GM12878 (cell line): ENCODE data around the gene FASN. TPM values are rescaled to one million over a fixed set of nuclear protein-coding genes. Genes with fewer than 3 reads are reported as not detected.

Experiments
- ATAC-seq: fragments of 200-7000 bp; cut with Tn5 transposase; 3 replicates; pipeline ENCODE4 v1.9.1; 2020; ENCODE audit warnings: mild to moderate bottlenecking, moderate library complexity
- BruUV-seq: library from RNA; stranded (reverse); fragments of 400-500 nt; replicated peaks from 2 replicates; lab custom pipeline; 2021; lab: Mats Ljungman, UMichigan
- CTCF ChIA-PET: fragments of 300-600 bp; sonication (Branson Sonifier 250); formaldehyde crosslinking; extraction: SDS; loops from one replicate; lab custom pipeline; 2021; ENCODE audit warnings: inconsistent platforms; lab: Yijun Ruan, JAX
- POLR2A ChIA-PET: fragments of 350-600 bp; formaldehyde crosslinking; extraction: SDS; loops from one replicate; lab custom pipeline; 2021; ENCODE audit warnings: inconsistent platforms; lab: Charles Lee
- RAD21 ChIA-PET: fragments of 300-600 bp; sonication (Branson Sonifier 250); formaldehyde crosslinking; loops from one replicate; lab custom pipeline; 2023; ENCODE audit warnings: antibody characterized with exemption; ENCODE audit not compliant: unreplicated experiment; lab: Charles Lee
- SMC1A ChIA-PET: fragments of 300-600 bp; sonication (Branson Sonifier 250); formaldehyde crosslinking; loops from one replicate; lab custom pipeline; 2023; ENCODE audit not compliant: unreplicated experiment, uncharacterized antibody; lab: Charles Lee
- DNase-seq: peaks from one replicate; pipeline ENCODE4 v3.0.0-alpha.2; 2011; ENCODE audit warnings: low read depth, low spot score
- FAIRE-seq: peaks from 3 replicates; lab custom pipeline; 2011; peaks lifted over from hg19 to GRCh38; lab: Jason Lieb, UNC
- H2AFZ ChIP-seq: 2 replicates; pipeline ENCODE4 v1.6.0; 2011; ENCODE audit warnings: low read depth, low read length, control low read depth; ENCODE audit not compliant: control insufficient read depth
- H3K27ac ChIP-seq: 2 replicates; pipeline ENCODE4 v1.5.1; 2011; ENCODE audit warnings: control low read depth; ENCODE audit not compliant: control insufficient read depth, insufficient read depth
- H3K27me3 ChIP-seq, 2 experiments: replicated peaks in 1 of 2; 2 replicates each; pipeline versions ENCODE4 v1.6.0 to v1.6.1; 2011; ENCODE audit warnings: low read length in 1 of 2; ENCODE audit not compliant: control insufficient read depth in 2 of 2, insufficient read depth in 2 of 2
- H3K36me3 ChIP-seq, 2 experiments: 2 replicates each; pipeline ENCODE4 v1.5.1; 2011; ENCODE audit warnings: low read length in 1 of 2; ENCODE audit not compliant: control insufficient read depth in 2 of 2, insufficient read depth in 2 of 2
- H3K4me1 ChIP-seq: 2 replicates; pipeline ENCODE4 v1.6.1; 2011; ENCODE audit warnings: mild to moderate bottlenecking, low read length, moderate library complexity, mixed read lengths; ENCODE audit not compliant: control insufficient read depth, insufficient read depth
- H3K4me2 ChIP-seq: 2 replicates; pipeline ENCODE4 v1.6.0; 2011; ENCODE audit warnings: control low read depth; ENCODE audit not compliant: control insufficient read depth, insufficient read depth
- H3K4me3 ChIP-seq: fragments of 200-600 bp; sonication (generic); 2 replicates; pipeline ENCODE4 v1.5.1; 2016
- H3K79me2 ChIP-seq: 2 replicates; pipeline ENCODE4 v1.6.0; 2011; ENCODE audit warnings: low read length; ENCODE audit not compliant: control insufficient read depth, insufficient read depth
- H3K9ac ChIP-seq: 2 replicates; pipeline ENCODE4 v1.8.0; 2011; ENCODE audit warnings: low read length, control low read depth, mixed read lengths; ENCODE audit not compliant: control insufficient read depth, insufficient read depth
- H3K9me3 ChIP-seq: replicated peaks from 3 replicates; pipeline ENCODE4 v1.5.1; 2011; ENCODE audit warnings: mild to moderate bottlenecking, low read length; ENCODE audit not compliant: control insufficient read depth, insufficient read depth
- H4K20me1 ChIP-seq: 2 replicates; pipeline ENCODE4 v1.6.0; 2011; ENCODE audit not compliant: control insufficient read depth, insufficient read depth
- CBX3 ChIP-seq: fragments of 200-600 bp; sonication (generic); IDR thresholded peaks from 2 replicates; pipeline ENCODE4 v1.6.1; 2016; ENCODE audit warnings: low read depth, borderline replicate concordance
- CREB1 ChIP-seq: IDR thresholded peaks from 2 replicates; pipeline ENCODE4 v1.6.1; 2012; ENCODE audit warnings: low read depth, mild to moderate bottlenecking, inconsistent platforms
- FOS ChIP-seq: IDR thresholded peaks from 3 replicates; pipeline ENCODE4 v1.6.1; 2011; ENCODE audit warnings: borderline replicate concordance; ENCODE audit not compliant: insufficient read length; ENCODE audit errors: extremely low read depth
- FOXK2 ChIP-seq: fragments of 450-650 bp; IDR thresholded peaks from 2 replicates; pipeline ENCODE4 v1.6.1; 2017; ENCODE audit warnings: mild to moderate bottlenecking, moderate library complexity
- RB1 ChIP-seq: fragments of 450-650 bp; formaldehyde crosslinking; IDR thresholded peaks from 2 replicates; pipeline ENCODE4 v1.6.1; 2017; ENCODE audit warnings: mild to moderate bottlenecking, borderline replicate concordance
- SIX5 ChIP-seq: IDR thresholded peaks from 2 replicates; pipeline ENCODE4 v1.6.1; 2011; ENCODE audit warnings: mild to moderate bottlenecking, low read depth, low read length, moderate library complexity; ENCODE audit not compliant: severe bottlenecking
- SREBF2 ChIP-seq: IDR thresholded peaks from 2 replicates; pipeline ENCODE4 v1.6.1; 2012; ENCODE audit warnings: mild to moderate bottlenecking, low read length
- SUZ12 ChIP-seq: fragments of 200-600 bp; sonication (generic); IDR thresholded peaks from one replicate; pipeline ENCODE4 v1.6.1; 2018; ENCODE audit warnings: antibody characterized with exemption, mild to moderate bottlenecking; ENCODE audit not compliant: unreplicated experiment
- TCF12 ChIP-seq: IDR thresholded peaks from 2 replicates; pipeline ENCODE4 v1.6.1; 2011; ENCODE audit warnings: low read depth, mild to moderate bottlenecking, low read length
- YBX1 ChIP-seq: fragments of 450-650 bp; IDR thresholded peaks from 2 replicates; pipeline ENCODE4 v1.6.1; 2016; ENCODE audit warnings: antibody characterized with exemption
- WGBS: methylation state at CpG from one replicate; pipeline ENCODE4 v1.1.6; 2016; ENCODE audit warnings: low lambda C conversion rate; ENCODE audit not compliant: insufficient replicate concordance, insufficient coverage; ENCODE audit errors: missing lambda C conversion rate; 5-methylcytosine and 5-hydroxymethylcytosine counted together
- in situ Hi-C: fragments of 300-500 bp; cut with MboI; formaldehyde crosslinking; loops from 9 replicates; pipeline ENCODE4 v1.14.3; 2018; ENCODE audit warnings: mixed read lengths
- intact Hi-C: fragments of 100-400 bp; cut with micrococcal nuclease; formaldehyde crosslinking; loops from one replicate; pipeline ENCODE4 v1.14.2; 2022; ENCODE audit not compliant: unreplicated experiment
- polyA plus RNA-seq, 11 experiments: library from polyadenylated mRNA; depleted of rRNA in 4 of 11; unstranded in 6 of 11; stranded (reverse) in 5 of 11; fragments of >200 nt; fragmentation: Nextera tagmentation in 4 of 11; fragmentation: Illumina TruSeq in 1 of 11; extraction: Ambion mirVana in 4 of 11; extraction: Trizol in 1 of 11; gene quantifications; 1 replicate in 1 of 11; 2 replicates in 10 of 11; pipeline versions ENCODE4 v1.2.1 to v1.2.3, GENCODE V29; 2011 to 2016; ENCODE audit warnings: inconsistent platforms in 2 of 11, missing spikeins in 2 of 11, low read depth in 1 of 11
- total RNA-seq, 4 experiments: library from RNA; depleted of rRNA in 3 of 4; stranded (reverse); fragments of >200 nt in 3 of 4; fragmentation: Illumina TruSeq in 1 of 4; extraction: Trizol in 1 of 4; gene quantifications; 2 replicates each; pipeline versions ENCODE4 v1.2.1 to v1.2.3, GENCODE V29; 2013 to 2021
- TF ChIP-seq, protein P1 (sequence below): fragments of 450-650 bp; formaldehyde crosslinking; IDR thresholded peaks from 2 replicates; pipeline ENCODE4 v1.4.0; 2020; ENCODE audit warnings: mild to moderate bottlenecking, moderate library complexity
- TF ChIP-seq, protein P2 (sequence below): fragments of 450-650 bp; IDR thresholded peaks from 2 replicates; pipeline ENCODE4 v1.6.1; 2016; ENCODE audit warnings: mild to moderate bottlenecking

Gene FASN
- total and polyA plus RNA-seq, 10 of the 15 experiments (the other 5 are each of a cell fraction or from before 2014, with no cell fraction given): 0.19 to 333 (median 30.4) TPM

DNA sequence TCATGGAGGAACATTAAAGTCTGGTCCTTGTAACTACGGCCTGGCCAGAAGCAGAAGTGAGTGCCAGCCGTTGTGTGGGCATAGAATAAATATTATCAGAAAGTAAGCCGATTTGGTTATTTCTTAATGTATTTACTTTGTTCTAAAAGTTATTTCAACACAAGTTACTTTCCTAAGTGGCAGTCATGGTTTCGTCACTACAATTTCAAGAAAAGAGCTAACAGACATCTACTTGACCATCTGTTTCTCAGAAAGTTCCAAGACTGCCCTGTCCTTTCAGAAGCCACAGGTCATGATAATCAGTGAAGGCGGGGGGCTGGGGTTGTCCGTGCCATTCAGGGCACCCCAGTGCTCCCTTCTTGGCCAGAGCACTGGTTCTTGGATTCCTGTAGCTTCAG, 14.9 kb upstream of the FASN start:
- 70% methylated on average over 6 of the region's 6 CpGs for WGBS
- BruUV-seq: no TSS peak
- no peaks in the 10 kb centered on the region for H3K4me1 ChIP-seq
- ChIA-PET RAD21 (no interaction called here), SMC1A (interaction anchor here (0.6 kb wide), 1 partner anchor 307 kb away, joined by 3 read pairs; no protein-coding TSS in a partner anchor), POLR2A (no interaction called here), CTCF (no interaction called here)
- no peak for TF ChIP-seq CBX3
- no peak for TF ChIP-seq TCF12
- no peak for TF ChIP-seq SIX5
- TF ChIP-seq, protein P1, sequence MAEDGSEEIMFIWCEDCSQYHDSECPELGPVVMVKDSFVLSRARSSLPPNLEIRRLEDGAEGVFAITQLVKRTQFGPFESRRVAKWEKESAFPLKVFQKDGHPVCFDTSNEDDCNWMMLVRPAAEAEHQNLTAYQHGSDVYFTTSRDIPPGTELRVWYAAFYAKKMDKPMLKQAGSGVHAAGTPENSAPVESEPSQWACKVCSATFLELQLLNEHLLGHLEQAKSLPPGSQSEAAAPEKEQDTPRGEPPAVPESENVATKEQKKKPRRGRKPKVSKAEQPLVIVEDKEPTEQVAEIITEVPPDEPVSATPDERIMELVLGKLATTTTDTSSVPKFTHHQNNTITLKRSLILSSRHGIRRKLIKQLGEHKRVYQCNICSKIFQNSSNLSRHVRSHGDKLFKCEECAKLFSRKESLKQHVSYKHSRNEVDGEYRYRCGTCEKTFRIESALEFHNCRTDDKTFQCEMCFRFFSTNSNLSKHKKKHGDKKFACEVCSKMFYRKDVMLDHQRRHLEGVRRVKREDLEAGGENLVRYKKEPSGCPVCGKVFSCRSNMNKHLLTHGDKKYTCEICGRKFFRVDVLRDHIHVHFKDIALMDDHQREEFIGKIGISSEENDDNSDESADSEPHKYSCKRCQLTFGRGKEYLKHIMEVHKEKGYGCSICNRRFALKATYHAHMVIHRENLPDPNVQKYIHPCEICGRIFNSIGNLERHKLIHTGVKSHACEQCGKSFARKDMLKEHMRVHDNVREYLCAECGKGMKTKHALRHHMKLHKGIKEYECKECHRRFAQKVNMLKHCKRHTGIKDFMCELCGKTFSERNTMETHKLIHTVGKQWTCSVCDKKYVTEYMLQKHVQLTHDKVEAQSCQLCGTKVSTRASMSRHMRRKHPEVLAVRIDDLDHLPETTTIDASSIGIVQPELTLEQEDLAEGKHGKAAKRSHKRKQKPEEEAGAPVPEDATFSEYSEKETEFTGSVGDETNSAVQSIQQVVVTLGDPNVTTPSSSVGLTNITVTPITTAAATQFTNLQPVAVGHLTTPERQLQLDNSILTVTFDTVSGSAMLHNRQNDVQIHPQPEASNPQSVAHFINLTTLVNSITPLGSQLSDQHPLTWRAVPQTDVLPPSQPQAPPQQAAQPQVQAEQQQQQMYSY (CRISPR knock-in tag): no peak
- TF ChIP-seq SREBF2: no peak
- TF ChIP-seq YBX1: no peak
- no peak for TF ChIP-seq CREB1
- TF ChIP-seq, protein P2, sequence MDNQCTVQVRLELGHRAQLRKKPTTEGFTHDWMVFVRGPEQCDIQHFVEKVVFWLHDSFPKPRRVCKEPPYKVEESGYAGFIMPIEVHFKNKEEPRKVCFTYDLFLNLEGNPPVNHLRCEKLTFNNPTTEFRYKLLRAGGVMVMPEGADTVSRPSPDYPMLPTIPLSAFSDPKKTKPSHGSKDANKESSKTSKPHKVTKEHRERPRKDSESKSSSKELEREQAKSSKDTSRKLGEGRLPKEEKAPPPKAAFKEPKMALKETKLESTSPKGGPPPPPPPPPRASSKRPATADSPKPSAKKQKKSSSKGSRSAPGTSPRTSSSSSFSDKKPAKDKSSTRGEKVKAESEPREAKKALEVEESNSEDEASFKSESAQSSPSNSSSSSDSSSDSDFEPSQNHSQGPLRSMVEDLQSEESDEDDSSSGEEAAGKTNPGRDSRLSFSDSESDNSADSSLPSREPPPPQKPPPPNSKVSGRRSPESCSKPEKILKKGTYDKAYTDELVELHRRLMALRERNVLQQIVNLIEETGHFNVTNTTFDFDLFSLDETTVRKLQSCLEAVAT: no peak
- no peak for TF ChIP-seq FOXK2
- TF ChIP-seq SUZ12: no peak
- no peak for TF ChIP-seq FOS
- no peak for TF ChIP-seq RB1
- no peaks in the 10 kb centered on the region for H3K79me2 ChIP-seq
- no peak overlapping the region for H2AFZ ChIP-seq
- intact Hi-C loops: no loop called here
- H3K4me3 ChIP-seq: no peak overlapping the region
- H3K4me2 ChIP-seq: no peak overlapping the region
- H3K27me3 ChIP-seq: no peaks in the 10 kb centered on the region
- H3K9ac ChIP-seq: no peak overlapping the region
- no peaks in the 10 kb centered on the region for H3K9me3 ChIP-seq
- no peak for FAIRE-seq
- in situ Hi-C loops: no loop called here
- H4K20me1 ChIP-seq: no peaks in the 10 kb centered on the region
- no peak overlapping the region for H3K27ac ChIP-seq
- no peaks in the 10 kb centered on the region for H3K36me3 ChIP-seq
- DNase-seq: no peak
- ATAC-seq: no peak
